HCT116 (cell line): Measurements from ENCODE around the gene KATNAL2. TPM values are rescaled to one million over a fixed set of nuclear protein-coding genes. Genes with fewer than 3 reads are reported as not detected.

Experiments
- ATAC-seq: fragments of 200-7000 bp; cut with Tn5 transposase; 2 replicates; pipeline ENCODE4 v1.9.1; 2020; ENCODE audit warnings: mild to moderate bottlenecking, moderate library complexity
- BruUV-seq: library from RNA; stranded (reverse); fragments of 400-500 nt; replicated peaks from 2 replicates; lab custom pipeline; 2021; lab: Mats Ljungman, UMichigan
- CTCF ChIA-PET: fragments of 300-600 bp; sonication (Branson Sonifier 250); formaldehyde crosslinking; loops from one replicate; lab custom pipeline; 2021; ENCODE audit warnings: antibody characterized with exemption; lab: Charles Lee
- POLR2A ChIA-PET: fragments of 300-600, 350-600 bp; sonication (Branson Sonifier 250); formaldehyde crosslinking; loops from one replicate; lab custom pipeline; 2021; ENCODE audit warnings: antibody characterized with exemption; lab: Charles Lee
- RAD21 ChIA-PET, 2 experiments: fragments of 300-600 bp; sonication (Branson Sonifier 250); formaldehyde crosslinking; loops; one replicate each; lab custom pipeline; 2023; ENCODE audit warnings: low total read pairs in 2 of 2; ENCODE audit not compliant: uncharacterized antibody in 2 of 2, unreplicated experiment in 2 of 2, low non-redundant PET in 1 of 2; lab: Charles Lee
- DNase-seq: peaks from one replicate; pipeline ENCODE4 v3.0.0-alpha.2; 2010; ENCODE audit warnings: low read depth, low spot score
- H2AFZ ChIP-seq: fragments of 200-600 bp; shearing (Covaris generic), sonication (generic); 2 replicates; pipeline ENCODE4 v1.6.1; 2017; ENCODE audit warnings: low read depth, mixed run types, mixed read lengths, antibody characterized with exemption, low read length; ENCODE audit not compliant: poor library complexity, severe bottlenecking
- H3K27ac ChIP-seq: 2 replicates; pipeline ENCODE4 v1.5.1; 2012; ENCODE audit warnings: low read depth, low read length
- H3K27me3 ChIP-seq: fragments of 200-600 bp; sonication (generic); 2 replicates; pipeline ENCODE4 v1.6.1; 2016; ENCODE audit warnings: mixed run types, low read length, mixed read lengths; ENCODE audit not compliant: insufficient read depth
- H3K36me3 ChIP-seq, 2 experiments: fragments of 200-500 bp in 1 of 2; fragments of 200-600 bp in 1 of 2; sonication (Bioruptor generic) in 1 of 2; sonication (generic) in 1 of 2; 2 replicates each; pipeline versions ENCODE4 v1.5.1 to v1.6.1; 2014 to 2016; ENCODE audit warnings: low read length in 2 of 2, inconsistent platforms in 1 of 2, mixed read lengths in 1 of 2, mixed run types in 1 of 2; ENCODE audit not compliant: insufficient read depth in 2 of 2, control insufficient read depth in 1 of 2
- H3K4me1 ChIP-seq, 2 experiments: fragments of 200-600 bp in 1 of 2; sonication (generic) in 1 of 2; 2 replicates each; pipeline versions ENCODE4 v1.5.1 to v1.6.1; 2012 to 2017; ENCODE audit warnings: low read length in 2 of 2, inconsistent platforms in 1 of 2, mild to moderate bottlenecking in 1 of 2, mixed read lengths in 1 of 2, mixed run types in 1 of 2, moderate library complexity in 1 of 2; ENCODE audit not compliant: insufficient read depth in 2 of 2, control insufficient read depth in 1 of 2
- H3K4me2 ChIP-seq: fragments of 200-600 bp; sonication (generic); 2 replicates; pipeline ENCODE4 v1.6.1; 2017; ENCODE audit warnings: mixed run types, low read length, mixed read lengths
- H3K4me3 ChIP-seq, 2 experiments: fragments of 200-600 bp in 1 of 2; sonication (generic) in 1 of 2; replicated peaks in 1 of 2; 2 replicates each; pipeline ENCODE4 v1.5.1; 2011 to 2016; ENCODE audit warnings: low read length in 2 of 2, control low read depth in 1 of 2, low read depth in 1 of 2, mild to moderate bottlenecking in 1 of 2, mixed read lengths in 1 of 2, mixed run types in 1 of 2
- H3K79me2 ChIP-seq: fragments of 200-600 bp; sonication (generic); 2 replicates; pipeline ENCODE4 v1.6.1; 2017; ENCODE audit warnings: mild to moderate bottlenecking, mixed run types, low read length, moderate library complexity, mixed read lengths; ENCODE audit not compliant: insufficient read depth
- H3K9ac ChIP-seq: fragments of 200-600 bp; sonication (generic); 2 replicates; pipeline ENCODE4 v1.6.1; 2016; ENCODE audit warnings: low read length, mixed read lengths
- H3K9me2 ChIP-seq: fragments of 200-600 bp; sonication (generic), shearing (Covaris generic); 2 replicates; pipeline ENCODE4 v1.6.1; 2017; ENCODE audit warnings: mixed run types, mild to moderate bottlenecking, moderate library complexity; ENCODE audit not compliant: insufficient read depth
- H3K9me3 ChIP-seq, 2 experiments: fragments of 200-500 bp in 1 of 2; fragments of 200-600 bp in 1 of 2; sonication (Bioruptor generic) in 1 of 2; sonication (generic) in 1 of 2; 2 replicates each; pipeline ENCODE4 v1.6.1; 2014 to 2017; ENCODE audit warnings: low read length in 2 of 2, mixed read lengths in 2 of 2, inconsistent platforms in 1 of 2, low read depth in 1 of 2, mild to moderate bottlenecking in 1 of 2, mixed run types in 1 of 2, moderate library complexity in 1 of 2; ENCODE audit not compliant: control insufficient read depth in 1 of 2, insufficient read depth in 1 of 2
- H4K20me1 ChIP-seq: fragments of 200-600 bp; sonication (generic), shearing (Covaris generic); 2 replicates; pipeline ENCODE4 v1.6.1; 2017; ENCODE audit warnings: mixed run types, mild to moderate bottlenecking, moderate library complexity; ENCODE audit not compliant: insufficient read depth
- CBX3 ChIP-seq: IDR thresholded peaks from 2 replicates; pipeline ENCODE4 v1.6.1; 2012; ENCODE audit warnings: low read depth
- CEBPB ChIP-seq: IDR thresholded peaks from 2 replicates; pipeline ENCODE4 v1.6.1; 2012; ENCODE audit warnings: low read depth
- EGR1 ChIP-seq: IDR thresholded peaks from 2 replicates; pipeline ENCODE4 v1.6.1; 2012; ENCODE audit warnings: low read depth
- EZH2phosphoT487 ChIP-seq: fragments of 200-600 bp; IDR thresholded peaks from 2 replicates; pipeline ENCODE4 v1.6.1; 2018; ENCODE audit warnings: antibody characterized with exemption, borderline replicate concordance
- FOSL1 ChIP-seq: IDR thresholded peaks from 2 replicates; pipeline ENCODE4 v1.6.1; 2012; ENCODE audit warnings: low read depth
- JUND ChIP-seq: IDR thresholded peaks from 2 replicates; pipeline ENCODE4 v1.6.1; 2012
- POLR2A ChIP-seq: IDR thresholded peaks from 2 replicates; pipeline ENCODE4 v1.7.0; 2011; ENCODE audit warnings: borderline replicate concordance; ENCODE audit not compliant: insufficient read depth, insufficient read length; ENCODE audit errors: extremely low read depth
- SIN3A ChIP-seq: IDR thresholded peaks from 2 replicates; pipeline ENCODE4 v1.6.1; 2012; ENCODE audit warnings: low read depth
- SRF ChIP-seq: IDR thresholded peaks from 2 replicates; pipeline ENCODE4 v1.6.1; 2012; ENCODE audit warnings: low read depth
- TCF7L2 ChIP-seq: IDR thresholded peaks from 2 replicates; pipeline ENCODE4 v1.7.0; 2011; ENCODE audit warnings: borderline replicate concordance, inconsistent platforms; ENCODE audit not compliant: insufficient read depth, insufficient read length; ENCODE audit errors: extremely low read depth
- YY1 ChIP-seq: IDR thresholded peaks from 2 replicates; pipeline ENCODE4 v1.6.1; 2011; ENCODE audit warnings: low read length, low read depth, moderate library complexity, mild to moderate bottlenecking; ENCODE audit not compliant: insufficient replicate concordance; ENCODE audit errors: extremely low read depth
- ZFX ChIP-seq: fragments of 450-650 bp; IDR thresholded peaks from 2 replicates; pipeline ENCODE4 v1.6.1; 2017
- ZNF274 ChIP-seq: fragments of 200-500 bp; sonication (Bioruptor generic); IDR thresholded peaks from 2 replicates; pipeline ENCODE4 v1.6.1; 2014; ENCODE audit warnings: mild to moderate bottlenecking, low read depth, low read length, inconsistent platforms
- intact Hi-C: fragments of 100-400 bp; cut with micrococcal nuclease; formaldehyde crosslinking; loops from 2 replicates; pipeline ENCODE4 v1.10.0; 2022
- total RNA-seq: library from RNA; stranded (reverse); gene quantifications from one replicate; pipeline ENCODE4 v1.2.1, GENCODE V29; 2021; ENCODE audit not compliant: unreplicated experiment
- TF ChIP-seq, protein P1 (sequence below): IDR thresholded peaks from 2 replicates; pipeline ENCODE4 v1.6.1; 2012
- TF ChIP-seq, protein P2 (sequence below): IDR thresholded peaks from 2 replicates; pipeline ENCODE4 v1.6.1; 2012
- TF ChIP-seq, protein P3 (sequence below), 3 experiments: fragments of 200-600 bp in 1 of 3; sonication (generic) in 1 of 3; IDR thresholded peaks in 2 of 3; conservative IDR thresholded peaks in 1 of 3; 2 replicates each; pipeline ENCODE4 v1.5.1; 2012 to 2017; ENCODE audit warnings: low read depth in 2 of 3, low read length in 2 of 3, antibody characterized with exemption in 1 of 3, borderline replicate concordance in 1 of 3, control low read depth in 1 of 3, mild to moderate bottlenecking in 1 of 3, mixed read lengths in 1 of 3, mixed run types in 1 of 3, moderate library complexity in 1 of 3; ENCODE audit not compliant: insufficient read depth in 1 of 3

Gene KATNAL2
- total RNA-seq, 1 experiment from 2014 or later, result 2.0 TPM

DNA sequence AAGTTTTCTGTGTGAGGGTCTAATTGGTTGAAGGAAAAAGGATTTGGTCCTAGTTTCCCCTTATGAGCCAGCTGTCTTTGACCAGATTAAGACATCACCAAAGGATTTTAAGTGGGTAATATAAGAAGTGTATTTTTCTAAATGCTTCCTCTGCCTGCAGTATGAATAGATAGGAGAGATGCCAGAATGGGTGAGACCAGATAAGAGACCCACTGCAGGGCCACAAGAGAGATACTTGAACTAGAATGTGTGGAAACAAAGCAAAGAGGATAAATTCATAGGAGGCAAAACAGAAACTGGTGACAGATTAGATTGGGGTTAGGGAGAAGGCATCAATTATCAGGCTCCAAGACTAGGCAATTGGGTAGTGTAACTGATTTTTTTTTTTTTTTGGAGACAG lies 234.0 kb downstream of the KATNAL2 start:
- no peak for ATAC-seq
- Histone ChIP-seq H3K4me2 (peak overlapping the region; percentile 97), H3K4me3 (peak overlapping the region; percentile 81 to 90), H3K27me3 (no peaks in the 10 kb centered on the region), H3K9me2 (no peaks in the 10 kb centered on the region), H3K36me3 (peaks cover 3 to 15% of the 10 kb centered on the region in 2 experiments; a peak in 1 of 4 replicates), H3K79me2 (peaks cover 36% of the 10 kb centered on the region), H2AFZ (no peak overlapping the region), H3K4me1 (peaks cover 8 to 16% of the 10 kb centered on the region in 2 experiments; a peak in 2 of 4 replicates), H3K9ac (peak overlapping the region; percentile 81), H4K20me1 (no peaks in the 10 kb centered on the region), H3K9me3 (no peaks in the 10 kb centered on the region), H3K27ac (peak overlapping the region; percentile 69; the same call in 1 of the 2 replicates)
- ChIA-PET RAD21 (no interaction called here), POLR2A (no interaction called here), CTCF (no interaction called here)
- intact Hi-C loops, result loop anchor here (10.0 kb wide), 1 partner anchor 853 kb away; no protein-coding TSS in a partner anchor
- TF ChIP-seq EZH2phosphoT487 (no peak), CBX3 (no peak), TCF7L2 (no peak), YY1 (no peak), ZNF274 (no peak), SRF (no peak), SIN3A (no peak), EGR1 (no peak), POLR2A (no peak), JUND (no peak), FOSL1 (no peak), CEBPB (no peak), ZFX (no peak)
- TF ChIP-seq, protein P1, sequence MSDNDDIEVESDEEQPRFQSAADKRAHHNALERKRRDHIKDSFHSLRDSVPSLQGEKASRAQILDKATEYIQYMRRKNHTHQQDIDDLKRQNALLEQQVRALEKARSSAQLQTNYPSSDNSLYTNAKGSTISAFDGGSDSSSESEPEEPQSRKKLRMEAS, result no peak
- TF ChIP-seq, protein P2, sequence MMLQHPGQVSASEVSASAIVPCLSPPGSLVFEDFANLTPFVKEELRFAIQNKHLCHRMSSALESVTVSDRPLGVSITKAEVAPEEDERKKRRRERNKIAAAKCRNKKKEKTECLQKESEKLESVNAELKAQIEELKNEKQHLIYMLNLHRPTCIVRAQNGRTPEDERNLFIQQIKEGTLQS, result no peak
- TF ChIP-seq, protein P3, sequence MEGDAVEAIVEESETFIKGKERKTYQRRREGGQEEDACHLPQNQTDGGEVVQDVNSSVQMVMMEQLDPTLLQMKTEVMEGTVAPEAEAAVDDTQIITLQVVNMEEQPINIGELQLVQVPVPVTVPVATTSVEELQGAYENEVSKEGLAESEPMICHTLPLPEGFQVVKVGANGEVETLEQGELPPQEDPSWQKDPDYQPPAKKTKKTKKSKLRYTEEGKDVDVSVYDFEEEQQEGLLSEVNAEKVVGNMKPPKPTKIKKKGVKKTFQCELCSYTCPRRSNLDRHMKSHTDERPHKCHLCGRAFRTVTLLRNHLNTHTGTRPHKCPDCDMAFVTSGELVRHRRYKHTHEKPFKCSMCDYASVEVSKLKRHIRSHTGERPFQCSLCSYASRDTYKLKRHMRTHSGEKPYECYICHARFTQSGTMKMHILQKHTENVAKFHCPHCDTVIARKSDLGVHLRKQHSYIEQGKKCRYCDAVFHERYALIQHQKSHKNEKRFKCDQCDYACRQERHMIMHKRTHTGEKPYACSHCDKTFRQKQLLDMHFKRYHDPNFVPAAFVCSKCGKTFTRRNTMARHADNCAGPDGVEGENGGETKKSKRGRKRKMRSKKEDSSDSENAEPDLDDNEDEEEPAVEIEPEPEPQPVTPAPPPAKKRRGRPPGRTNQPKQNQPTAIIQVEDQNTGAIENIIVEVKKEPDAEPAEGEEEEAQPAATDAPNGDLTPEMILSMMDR (IDR thresholded peaks at IDR 0.05 in 2 of 3, conservative IDR thresholded peaks at IDR 0.05 in 1 of 3; ENCODE audit: borderline replicate concordance in 1 of 3, insufficient read depth in 1 of 3, low read depth in 2 of 3, low read length in 2 of 3), result no peak
- no TSS peak for BruUV-seq
- no peak for DNase-seq

Other genes starting within 250 kb of the KATNAL2 start
- gene ST8SIA5, start 160.5 kb upstream of the KATNAL2 start, total RNA-seq, result 0.54 TPM
- gene PIAS2, start 95 bp upstream of the KATNAL2 start, total RNA-seq, result 31.7 TPM
- not detected for gene ELOA2, start 118.0 kb downstream of the KATNAL2 start, total RNA-seq
- 29.1 TPM for gene HDHD2, start 232.9 kb downstream of the KATNAL2 start, total RNA-seq